Measurements from ENCODE around the gene CACNA1S.

Gene CACNA1S

GRCh38 chr1:201074018-201074417 lies 38.2 kb downstream of the CACNA1S start:
- Histone ChIP-seq H3F3A (ENCODE audit: insufficient read depth, low read length) (no peaks in the 10 kb centered on the region), H3K9ac (ENCODE audit: low read length) (no peak overlapping the region), H2AFZ (ENCODE audit: low read length) (no peak overlapping the region), H3K4me1 (ENCODE audit: insufficient read depth, low read length, severe bottlenecking) (no peaks in the 10 kb centered on the region), H3K27me3 (ENCODE audit: insufficient read depth, low read length) (peaks cover 6% of the 10 kb centered on the region; the same call in 1 of the 2 replicates), H3K4me2 (ENCODE audit: low read length) (no peak overlapping the region), H3K4me3 (ENCODE audit: low read depth, low read length, poor library complexity, severe bottlenecking) (no peak overlapping the region), H3K9me2 (ENCODE audit: low read depth, low read length) (no peaks in the 10 kb centered on the region), H3K9me3 (ENCODE audit: low read length) (no peaks in the 10 kb centered on the region), H3K27ac (ENCODE audit: low read depth, low read length, poor library complexity, severe bottlenecking) (no peak overlapping the region), H3K79me2 (ENCODE audit: insufficient read depth, low read length) (no peaks in the 10 kb centered on the region), H4K20me1 (ENCODE audit: insufficient read depth, low read length) (no peaks in the 10 kb centered on the region), H3K36me3 (ENCODE audit: insufficient read depth, low read length) (no peaks in the 10 kb centered on the region)
- TF ChIP-seq CTCF (IDR thresholded peaks at IDR 0.05; ENCODE audit: low read length) (no peak), EZH2 (IDR thresholded peaks at IDR 0.05; ENCODE audit: borderline replicate concordance, low read length) (no peak)

GRCh38 chr1:201072922-201073321 lies 39.3 kb downstream of the CACNA1S start:
- Histone ChIP-seq H3K9me3 (ENCODE audit: low read length) (no peaks in the 10 kb centered on the region), H3F3A (ENCODE audit: insufficient read depth, low read length) (no peaks in the 10 kb centered on the region), H3K79me2 (ENCODE audit: insufficient read depth, low read length) (no peaks in the 10 kb centered on the region), H3K4me1 (ENCODE audit: insufficient read depth, low read length, severe bottlenecking) (no peaks in the 10 kb centered on the region), H4K20me1 (ENCODE audit: insufficient read depth, low read length) (no peaks in the 10 kb centered on the region), H3K27me3 (ENCODE audit: insufficient read depth, low read length) (peaks cover 6% of the 10 kb centered on the region; the same call in 1 of the 2 replicates), H2AFZ (ENCODE audit: low read length) (no peak overlapping the region), H3K27ac (ENCODE audit: low read depth, low read length, poor library complexity, severe bottlenecking) (no peak overlapping the region), H3K9ac (ENCODE audit: low read length) (no peak overlapping the region), H3K4me3 (ENCODE audit: low read depth, low read length, poor library complexity, severe bottlenecking) (no peak overlapping the region), H3K36me3 (ENCODE audit: insufficient read depth, low read length) (no peaks in the 10 kb centered on the region), H3K9me2 (ENCODE audit: low read depth, low read length) (no peaks in the 10 kb centered on the region), H3K4me2 (ENCODE audit: low read length) (no peak overlapping the region)
- TF ChIP-seq EZH2 (IDR thresholded peaks at IDR 0.05; ENCODE audit: borderline replicate concordance, low read length) (no peak), CTCF (IDR thresholded peaks at IDR 0.05; ENCODE audit: low read length) (no peak)

- H3K27me3 ChIP-seq (ENCODE audit: insufficient read depth, low read length): peaks cover 6% of the 10 kb centered on the region; the same call in 1 of the 2 replicates
- H3K4me3 ChIP-seq (ENCODE audit: low read depth, low read length, poor library complexity, severe bottlenecking): no peak overlapping the region
- H3K36me3 ChIP-seq (ENCODE audit: insufficient read depth, low read length): no peaks in the 10 kb centered on the region
- H3K9ac ChIP-seq (ENCODE audit: low read length): no peak overlapping the region
- H3K9me2 ChIP-seq (ENCODE audit: low read depth, low read length): no peaks in the 10 kb centered on the region
- no peaks in the 10 kb centered on the region for H3K4me1 ChIP-seq (ENCODE audit: insufficient read depth, low read length, severe bottlenecking)
- no peak overlapping the region for H3K27ac ChIP-seq (ENCODE audit: low read depth, low read length, poor library complexity, severe bottlenecking)
- no peaks in the 10 kb centered on the region for H3F3A ChIP-seq (ENCODE audit: insufficient read depth, low read length)
- TF ChIP-seq CTCF (IDR thresholded peaks at IDR 0.05; ENCODE audit: low read length): no peak
- no peak for TF ChIP-seq EZH2 (IDR thresholded peaks at IDR 0.05; ENCODE audit: borderline replicate concordance, low read length)
- H2AFZ ChIP-seq (ENCODE audit: low read length): no peak overlapping the region
- H3K79me2 ChIP-seq (ENCODE audit: insufficient read depth, low read length): no peaks in the 10 kb centered on the region
- H4K20me1 ChIP-seq (ENCODE audit: insufficient read depth, low read length): no peaks in the 10 kb centered on the region
- no peaks in the 10 kb centered on the region for H3K9me3 ChIP-seq (ENCODE audit: low read length)
- H3K4me2 ChIP-seq (ENCODE audit: low read length): no peak overlapping the region
Observed at GRCh38 chr1:201072149-201072548, 40.1 kb downstream of the CACNA1S start.
